Neural cell (in vitro differentiated cells): ENCODE results near the gene DMRT1. TPM values are rescaled to one million over a fixed set of nuclear protein-coding genes. Genes with fewer than 3 reads are reported as not detected.

ENCODE experiments used
- H2AFZ ChIP-seq: fragments of 200-600, 300-800 bp; sonication (generic), shearing (Covaris generic); 2 replicates; pipeline ENCODE4 v1.6.0; 2014; ENCODE audit warnings: low read depth, mild to moderate bottlenecking, antibody characterized with exemption, low read length, moderate library complexity
- H3F3A ChIP-seq: fragments of 200-600 bp; shearing (Covaris generic); 2 replicates; pipeline ENCODE4 v1.6.1; 2016; ENCODE audit warnings: mild to moderate bottlenecking, moderate library complexity, mixed read lengths, antibody characterized with exemption, low read length; ENCODE audit not compliant: insufficient read depth, poor library complexity, severe bottlenecking
- H3K27ac ChIP-seq: fragments of 200-600, 300-800 bp; sonication (generic), shearing (Covaris generic); 2 replicates; pipeline ENCODE4 v1.5.1; 2014; ENCODE audit warnings: mild to moderate bottlenecking, low read length, moderate library complexity
- H3K27me3 ChIP-seq: fragments of 300-800, 200-600 bp; sonication (generic), shearing (Covaris generic); 2 replicates; pipeline ENCODE4 v1.6.0; 2014; ENCODE audit warnings: mild to moderate bottlenecking, low read depth, low read length, moderate library complexity; ENCODE audit not compliant: insufficient read depth
- H3K36me3 ChIP-seq: fragments of 300-800, 200-600 bp; sonication (generic), shearing (Covaris generic); 2 replicates; pipeline ENCODE4 v1.5.1; 2014; ENCODE audit warnings: mild to moderate bottlenecking, antibody characterized with exemption, low read length, moderate library complexity; ENCODE audit not compliant: insufficient read depth
- H3K4me2 ChIP-seq: fragments of 300-800, 200-600 bp; sonication (generic), shearing (Covaris generic); 2 replicates; pipeline ENCODE4 v1.6.0; 2014; ENCODE audit warnings: mild to moderate bottlenecking, low read length
- H3K4me3 ChIP-seq: fragments of 300-800, 200-600 bp; sonication (generic), shearing (Covaris generic); 2 replicates; pipeline ENCODE4 v1.5.1; 2014; ENCODE audit warnings: mild to moderate bottlenecking, low read length, moderate library complexity
- H3K79me2 ChIP-seq: fragments of 200-600 bp; shearing (Covaris generic); replicated peaks from 2 replicates; pipeline ENCODE4 v1.6.0; 2014; ENCODE audit warnings: mild to moderate bottlenecking, low read length, moderate library complexity; ENCODE audit not compliant: insufficient read depth
- H3K9ac ChIP-seq: fragments of 300-800, 200-600 bp; sonication (generic), shearing (Covaris generic); 2 replicates; pipeline ENCODE4 v1.6.1; 2016; ENCODE audit warnings: mild to moderate bottlenecking, low read length, mixed read lengths
- H3K9me2 ChIP-seq: fragments of 200-600 bp; shearing (Covaris generic); 2 replicates; pipeline ENCODE4 v1.6.1; 2016; ENCODE audit warnings: mild to moderate bottlenecking, low read length, mixed read lengths; ENCODE audit not compliant: insufficient read depth
- H3K9me3 ChIP-seq: fragments of 200-600, 300-800 bp; sonication (generic), shearing (Covaris generic); 2 replicates; pipeline ENCODE4 v1.6.1; 2016; ENCODE audit warnings: mild to moderate bottlenecking, mixed run types, low read length, moderate library complexity, mixed read lengths
- H4K20me1 ChIP-seq: fragments of 200-600 bp; shearing (Covaris generic); 2 replicates; pipeline ENCODE4 v1.6.1; 2016; ENCODE audit warnings: mild to moderate bottlenecking, mixed run types; ENCODE audit not compliant: insufficient read depth
- CTCF ChIP-seq: fragments of 450-650 bp; IDR thresholded peaks from 2 replicates; pipeline ENCODE4 v1.5.1; 2014; ENCODE audit warnings: antibody characterized with exemption, mild to moderate bottlenecking, moderate library complexity; ENCODE audit not compliant: poor library complexity, severe bottlenecking
- EP300 ChIP-seq: fragments of 450-650 bp; conservative IDR thresholded peaks from 2 replicates; pipeline ENCODE4 v1.6.1; 2014; ENCODE audit warnings: antibody characterized with exemption, mild to moderate bottlenecking, moderate library complexity; ENCODE audit not compliant: poor library complexity, severe bottlenecking
- EZH2 ChIP-seq: fragments of 200-600, 300-800 bp; shearing (Covaris generic), sonication (generic); IDR thresholded peaks from 2 replicates; pipeline ENCODE4 v1.6.1; 2014; ENCODE audit warnings: antibody characterized with exemption, low read length, borderline replicate concordance, mild to moderate bottlenecking; ENCODE audit not compliant: insufficient read depth, poor library complexity, severe bottlenecking
- MXI1 ChIP-seq: fragments of 450-650 bp; conservative IDR thresholded peaks from 2 replicates; pipeline ENCODE4 v1.6.1; 2014; ENCODE audit warnings: antibody characterized with exemption, mild to moderate bottlenecking; ENCODE audit not compliant: poor library complexity, severe bottlenecking
- POLR2AphosphoS5 ChIP-seq: IDR thresholded peaks from 2 replicates; pipeline ENCODE4 v1.6.1; 2012
- RAD21 ChIP-seq: fragments of 450-650 bp; conservative IDR thresholded peaks from 2 replicates; pipeline ENCODE4 v1.6.1; 2014; ENCODE audit warnings: antibody characterized with exemption, mild to moderate bottlenecking, moderate library complexity
- REST ChIP-seq: IDR thresholded peaks from 2 replicates; pipeline ENCODE4 v1.6.1; 2012; ENCODE audit warnings: borderline replicate concordance
- SMC3 ChIP-seq: fragments of 450-650 bp; conservative IDR thresholded peaks from 2 replicates; pipeline ENCODE4 v1.6.1; 2014; ENCODE audit warnings: antibody characterized with exemption, mild to moderate bottlenecking, moderate library complexity; ENCODE audit not compliant: poor library complexity
- TAF1 ChIP-seq: IDR thresholded peaks from 2 replicates; pipeline ENCODE4 v1.6.1; 2012; ENCODE audit warnings: low read depth
- polyA plus RNA-seq: library from polyadenylated mRNA; depleted of rRNA; stranded (reverse); fragments of >200 nt; gene quantifications from 2 replicates; pipeline ENCODE4 v1.2.3, GENCODE V29; 2014

DMRT1 gene
- polyA plus RNA-seq, 1 donor from 2014 or later: 0.26 TPM

DNA sequence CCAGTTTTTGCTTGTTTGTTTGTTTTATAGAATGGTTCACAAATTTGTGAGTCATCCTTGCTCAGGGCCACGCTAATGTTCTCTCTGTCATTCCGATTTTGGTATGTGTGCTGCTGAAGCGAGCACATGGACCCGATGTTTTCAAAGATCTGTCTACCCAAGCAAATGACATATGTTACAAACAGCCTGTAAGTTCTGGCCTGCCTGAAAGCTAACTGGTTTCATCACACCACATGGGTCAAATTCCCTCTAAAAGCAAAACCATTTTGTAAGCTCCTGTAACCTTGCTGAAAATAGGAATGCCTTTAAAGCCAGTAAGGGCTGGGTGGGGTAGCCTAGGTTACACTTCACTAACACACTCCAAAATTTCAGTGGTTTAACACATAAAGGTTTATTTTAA, 160.3 kb downstream of the DMRT1 start:
- Histone ChIP-seq H3K9me2 (no peaks in the 10 kb centered on the region), H3K79me2 (no peaks in the 10 kb centered on the region), H3K27ac (no peak overlapping the region), H3K36me3 (no peaks in the 10 kb centered on the region), H3K9ac (no peak overlapping the region), H3K27me3 (no peaks in the 10 kb centered on the region), H4K20me1 (no peaks in the 10 kb centered on the region), H3K4me2 (no peak overlapping the region), H2AFZ (no peak overlapping the region), H3F3A (no peaks in the 10 kb centered on the region), H3K9me3 (no peaks in the 10 kb centered on the region), H3K4me3 (no peak overlapping the region)
- TF ChIP-seq RAD21 (no peak), POLR2AphosphoS5 (no peak), TAF1 (no peak), EZH2 (no peak), CTCF (no peak), REST (no peak), EP300 (no peak), SMC3 (no peak), MXI1 (no peak)

DNA sequence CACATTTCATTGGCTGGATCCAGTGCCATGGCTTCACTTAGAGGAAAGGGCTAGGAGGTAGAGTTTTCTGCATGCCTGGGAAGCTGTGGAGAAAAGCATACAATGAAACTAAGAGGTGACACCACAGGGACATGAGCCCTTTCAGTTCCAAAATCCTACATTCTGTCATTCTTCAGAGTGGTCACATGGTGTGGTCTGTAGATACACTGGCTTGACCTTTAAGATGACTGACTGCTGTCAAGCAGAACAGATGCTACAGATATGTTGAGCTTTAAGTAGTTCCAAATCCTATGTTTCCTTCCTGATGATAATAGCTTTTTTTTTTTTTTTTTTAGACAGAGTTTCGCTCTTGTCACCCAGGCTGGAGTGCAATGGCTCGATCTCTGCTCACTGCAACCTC, 161.2 kb downstream of the DMRT1 start:
- Histone ChIP-seq H3F3A (no peaks in the 10 kb centered on the region), H4K20me1 (no peaks in the 10 kb centered on the region), H3K9me2 (no peaks in the 10 kb centered on the region), H3K79me2 (no peaks in the 10 kb centered on the region), H3K9me3 (no peaks in the 10 kb centered on the region), H3K27ac (no peak overlapping the region), H2AFZ (no peak overlapping the region), H3K9ac (no peak overlapping the region), H3K27me3 (no peaks in the 10 kb centered on the region), H3K36me3 (no peaks in the 10 kb centered on the region), H3K4me2 (no peak overlapping the region), H3K4me3 (no peak overlapping the region)
- no peak for TF ChIP-seq POLR2AphosphoS5
- no peak for TF ChIP-seq MXI1
- TF ChIP-seq CTCF: no peak
- no peak for TF ChIP-seq RAD21
- no peak for TF ChIP-seq EP300
- TF ChIP-seq TAF1: no peak
- no peak for TF ChIP-seq REST
- TF ChIP-seq SMC3: no peak
- TF ChIP-seq EZH2: no peak
